ENCODE results near the gene XYLT2. TPM values are rescaled to one million over a fixed set of nuclear protein-coding genes. Genes with fewer than 3 reads are reported as not detected.

XYLT2 gene
- total RNA-seq, 2 experiments from 2014 or later: 22.5 to 25.5 TPM

DNA sequence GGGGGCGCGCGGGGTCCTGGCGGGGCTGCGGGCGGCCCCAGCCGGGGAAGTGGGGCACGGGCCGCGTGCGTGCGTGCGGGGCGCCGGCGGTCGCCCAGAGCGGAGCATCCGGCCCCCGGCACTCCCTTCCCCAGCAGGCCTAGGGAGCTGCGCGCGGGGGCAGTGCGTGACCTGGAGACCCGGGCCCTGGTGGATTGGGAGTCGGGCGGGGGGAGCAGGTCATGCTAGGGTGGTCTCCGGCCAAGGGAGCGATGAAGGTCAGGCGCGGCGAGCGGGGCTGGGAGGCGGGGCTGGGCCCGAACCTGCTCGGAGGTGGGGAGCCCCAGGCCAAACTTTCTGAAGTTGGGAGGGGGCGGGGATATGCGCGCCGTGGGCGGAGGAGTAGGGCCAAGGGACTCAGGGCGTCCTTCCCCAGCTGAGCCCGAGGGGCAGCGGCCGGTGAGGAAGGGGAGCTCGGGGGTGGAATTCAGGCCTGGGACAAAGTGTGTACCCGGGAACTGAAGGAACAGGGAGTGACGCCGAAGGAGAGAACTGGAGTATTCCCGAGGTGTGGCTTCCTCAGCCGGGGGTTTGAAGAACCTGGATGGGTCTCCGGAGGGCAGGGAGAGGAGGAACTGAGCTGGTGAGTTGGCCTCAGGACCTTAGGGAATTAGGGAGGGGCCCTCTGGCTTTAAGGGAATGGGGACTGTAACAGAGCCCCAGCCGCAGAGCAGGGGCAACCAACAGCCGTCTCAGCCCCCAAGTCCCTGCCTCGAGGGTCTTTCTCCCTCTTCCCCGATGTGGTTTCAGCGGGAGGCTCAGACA, 589 bp downstream of the XYLT2 start:
- ChIA-PET CTCF (ENCODE audit: unreplicated experiment) (no interaction called here), POLR2A (interaction anchor here (1.3 kb wide), 1 partner anchor 15 kb away, joined by 4 read pairs; no protein-coding TSS in a partner anchor)
- H3K9me2 ChIP-seq (ENCODE audit: insufficient read depth, low read length): no peaks in the 10 kb centered on the region
- H3K4me1 ChIP-seq (ENCODE audit: insufficient read depth, low read length, poor library complexity, severe bottlenecking): peaks cover 16% of the 10 kb centered on the region
- no peaks in the 10 kb centered on the region; the same call in 1 of the 2 replicates for H3K79me2 ChIP-seq (ENCODE audit: insufficient read depth, low read depth, low read length)
- H4K20me1 ChIP-seq (ENCODE audit: insufficient read depth, low read length): no peaks in the 10 kb centered on the region
- no peak for DNase-seq (ENCODE audit: low spot score)
- no peaks in the 10 kb centered on the region for H3K36me3 ChIP-seq (ENCODE audit: insufficient read depth, low read length)
- H3K9me3 ChIP-seq (ENCODE audit: low read length): no peaks in the 10 kb centered on the region
- peak overlapping the region; percentile 98 for H3K4me2 ChIP-seq (ENCODE audit: low read length)
- TF ChIP-seq, protein P1, sequence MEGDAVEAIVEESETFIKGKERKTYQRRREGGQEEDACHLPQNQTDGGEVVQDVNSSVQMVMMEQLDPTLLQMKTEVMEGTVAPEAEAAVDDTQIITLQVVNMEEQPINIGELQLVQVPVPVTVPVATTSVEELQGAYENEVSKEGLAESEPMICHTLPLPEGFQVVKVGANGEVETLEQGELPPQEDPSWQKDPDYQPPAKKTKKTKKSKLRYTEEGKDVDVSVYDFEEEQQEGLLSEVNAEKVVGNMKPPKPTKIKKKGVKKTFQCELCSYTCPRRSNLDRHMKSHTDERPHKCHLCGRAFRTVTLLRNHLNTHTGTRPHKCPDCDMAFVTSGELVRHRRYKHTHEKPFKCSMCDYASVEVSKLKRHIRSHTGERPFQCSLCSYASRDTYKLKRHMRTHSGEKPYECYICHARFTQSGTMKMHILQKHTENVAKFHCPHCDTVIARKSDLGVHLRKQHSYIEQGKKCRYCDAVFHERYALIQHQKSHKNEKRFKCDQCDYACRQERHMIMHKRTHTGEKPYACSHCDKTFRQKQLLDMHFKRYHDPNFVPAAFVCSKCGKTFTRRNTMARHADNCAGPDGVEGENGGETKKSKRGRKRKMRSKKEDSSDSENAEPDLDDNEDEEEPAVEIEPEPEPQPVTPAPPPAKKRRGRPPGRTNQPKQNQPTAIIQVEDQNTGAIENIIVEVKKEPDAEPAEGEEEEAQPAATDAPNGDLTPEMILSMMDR (conservative IDR thresholded peaks at IDR 0.05; ENCODE audit: low read length): no peak
- no peak for TF ChIP-seq EZH2phosphoT487 (IDR thresholded peaks at IDR 0.05; ENCODE audit: borderline replicate concordance, low read depth, low read length)
- intact Hi-C loops (cut with micrococcal nuclease; ENCODE audit: unreplicated experiment): loop anchor here (5.0 kb wide), 1 partner anchor 131 kb away; the partner anchor contains the start of gene RSAD1
- peak overlapping the region; percentile 82 for H3K4me3 ChIP-seq (ENCODE audit: low read depth, low read length, poor library complexity, severe bottlenecking)
- H3K27ac ChIP-seq (ENCODE audit: low read depth, low read length, poor library complexity, severe bottlenecking): no peak overlapping the region
- no TSS peak for BruUV-seq (replicated peaks)
- peak overlapping the region; percentile 47; the same call in 1 of the 2 replicates for H2AFZ ChIP-seq (ENCODE audit: low read length)

DNA sequence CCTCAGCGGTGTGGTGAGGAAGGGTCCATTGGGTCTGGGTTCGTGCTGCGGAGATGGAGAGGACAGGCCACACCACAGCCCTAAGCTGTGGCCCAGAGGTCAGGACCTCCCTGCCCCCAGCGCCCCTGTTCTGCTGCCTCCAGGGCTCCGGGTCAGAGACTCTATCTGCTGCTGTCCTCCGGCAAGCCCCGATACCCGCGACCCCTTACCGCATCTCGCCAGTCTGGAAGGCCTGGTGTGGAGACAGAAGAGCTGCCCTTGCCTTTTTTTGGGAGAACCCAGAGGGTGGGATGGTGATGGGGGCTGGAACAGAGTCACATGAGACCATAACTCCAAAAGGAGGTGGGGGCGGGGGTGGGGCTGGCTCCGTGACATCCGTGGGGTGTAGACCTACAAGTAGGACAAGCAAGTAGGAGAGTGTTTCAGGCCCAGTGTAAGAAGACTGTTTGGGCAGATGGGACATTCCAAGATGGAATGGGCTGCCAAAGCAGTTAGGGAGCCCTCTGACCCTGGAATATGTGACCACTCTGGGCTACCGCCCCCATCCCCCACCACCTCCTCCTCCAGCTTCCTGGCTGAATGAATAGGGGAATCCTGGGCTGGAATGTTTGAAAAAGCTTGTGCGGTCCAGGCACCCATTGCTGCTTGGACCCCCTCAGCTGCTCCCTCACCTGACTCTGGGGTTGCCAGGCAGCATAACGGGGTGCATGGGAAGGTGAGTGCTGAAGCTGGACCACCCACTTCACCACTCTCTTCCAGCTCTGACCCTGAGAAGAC, 1.4 kb downstream of the XYLT2 start:
- ChIA-PET POLR2A (interaction anchor here (1.3 kb wide), 1 partner anchor 14 kb away, joined by 4 read pairs; no protein-coding TSS in a partner anchor), CTCF (ENCODE audit: unreplicated experiment) (no interaction called here)
- Histone ChIP-seq H3K79me2 (ENCODE audit: insufficient read depth, low read depth, low read length) (no peaks in the 10 kb centered on the region; the same call in 1 of the 2 replicates), H2AFZ (ENCODE audit: low read length) (no peak overlapping the region; the same call in 1 of the 2 replicates), H3K4me3 (ENCODE audit: low read depth, low read length, poor library complexity, severe bottlenecking) (peak overlapping the region; percentile 82), H3K9me2 (ENCODE audit: insufficient read depth, low read length) (no peaks in the 10 kb centered on the region), H3K27ac (ENCODE audit: low read depth, low read length, poor library complexity, severe bottlenecking) (no peak overlapping the region), H3K36me3 (ENCODE audit: insufficient read depth, low read length) (no peaks in the 10 kb centered on the region), H3K4me1 (ENCODE audit: insufficient read depth, low read length, poor library complexity, severe bottlenecking) (peaks cover 16% of the 10 kb centered on the region), H3K4me2 (ENCODE audit: low read length) (peak overlapping the region; percentile 98), H4K20me1 (ENCODE audit: insufficient read depth, low read length) (no peaks in the 10 kb centered on the region), H3K9me3 (ENCODE audit: low read length) (no peaks in the 10 kb centered on the region)
- TF ChIP-seq EZH2phosphoT487 (IDR thresholded peaks at IDR 0.05; ENCODE audit: borderline replicate concordance, low read depth, low read length): no peak
- TF ChIP-seq, protein P1 (conservative IDR thresholded peaks at IDR 0.05; ENCODE audit: low read length): no peak
- intact Hi-C loops (cut with micrococcal nuclease; ENCODE audit: unreplicated experiment): loop anchor here (5.0 kb wide), 1 partner anchor 130 kb away; the partner anchor contains the start of gene RSAD1
- DNase-seq (ENCODE audit: low spot score): no peak
- BruUV-seq (replicated peaks): no TSS peak

Measured in OCI-LY7 (cell line).